ENCODE measurements around the gene PCAT6.

The PCAT6 gene

DNA sequence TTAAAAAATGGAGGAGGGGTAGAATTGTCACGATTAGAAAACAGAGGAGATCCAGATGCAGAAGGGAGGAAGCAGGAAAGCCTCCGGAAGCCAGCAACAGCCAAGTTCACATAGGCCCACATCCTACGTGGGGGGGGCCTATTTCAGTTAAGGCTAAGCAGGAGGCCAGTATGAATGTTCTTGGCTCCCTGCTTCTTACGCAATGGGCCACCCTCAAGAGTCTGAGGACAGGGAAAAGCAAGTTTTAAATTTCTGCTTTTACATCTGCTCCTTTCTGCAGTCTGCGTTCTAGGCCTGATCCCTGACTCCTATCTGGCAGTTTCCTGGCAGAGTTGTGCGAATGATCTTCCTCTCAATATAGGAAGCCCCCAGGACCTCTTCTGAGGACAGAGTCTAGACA lies 47.6 kb downstream of the PCAT6 start:
- no peak for DNase-seq (ENCODE audit: low read depth)
- H3K4me3 ChIP-seq (ENCODE audit: low read depth, low read length): no peak overlapping the region
- TF ChIP-seq, protein P1, sequence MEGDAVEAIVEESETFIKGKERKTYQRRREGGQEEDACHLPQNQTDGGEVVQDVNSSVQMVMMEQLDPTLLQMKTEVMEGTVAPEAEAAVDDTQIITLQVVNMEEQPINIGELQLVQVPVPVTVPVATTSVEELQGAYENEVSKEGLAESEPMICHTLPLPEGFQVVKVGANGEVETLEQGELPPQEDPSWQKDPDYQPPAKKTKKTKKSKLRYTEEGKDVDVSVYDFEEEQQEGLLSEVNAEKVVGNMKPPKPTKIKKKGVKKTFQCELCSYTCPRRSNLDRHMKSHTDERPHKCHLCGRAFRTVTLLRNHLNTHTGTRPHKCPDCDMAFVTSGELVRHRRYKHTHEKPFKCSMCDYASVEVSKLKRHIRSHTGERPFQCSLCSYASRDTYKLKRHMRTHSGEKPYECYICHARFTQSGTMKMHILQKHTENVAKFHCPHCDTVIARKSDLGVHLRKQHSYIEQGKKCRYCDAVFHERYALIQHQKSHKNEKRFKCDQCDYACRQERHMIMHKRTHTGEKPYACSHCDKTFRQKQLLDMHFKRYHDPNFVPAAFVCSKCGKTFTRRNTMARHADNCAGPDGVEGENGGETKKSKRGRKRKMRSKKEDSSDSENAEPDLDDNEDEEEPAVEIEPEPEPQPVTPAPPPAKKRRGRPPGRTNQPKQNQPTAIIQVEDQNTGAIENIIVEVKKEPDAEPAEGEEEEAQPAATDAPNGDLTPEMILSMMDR (IDR thresholded peaks at IDR 0.05; ENCODE audit: insufficient read depth, low read depth, low read length, missing control alignments): no peak

DNA sequence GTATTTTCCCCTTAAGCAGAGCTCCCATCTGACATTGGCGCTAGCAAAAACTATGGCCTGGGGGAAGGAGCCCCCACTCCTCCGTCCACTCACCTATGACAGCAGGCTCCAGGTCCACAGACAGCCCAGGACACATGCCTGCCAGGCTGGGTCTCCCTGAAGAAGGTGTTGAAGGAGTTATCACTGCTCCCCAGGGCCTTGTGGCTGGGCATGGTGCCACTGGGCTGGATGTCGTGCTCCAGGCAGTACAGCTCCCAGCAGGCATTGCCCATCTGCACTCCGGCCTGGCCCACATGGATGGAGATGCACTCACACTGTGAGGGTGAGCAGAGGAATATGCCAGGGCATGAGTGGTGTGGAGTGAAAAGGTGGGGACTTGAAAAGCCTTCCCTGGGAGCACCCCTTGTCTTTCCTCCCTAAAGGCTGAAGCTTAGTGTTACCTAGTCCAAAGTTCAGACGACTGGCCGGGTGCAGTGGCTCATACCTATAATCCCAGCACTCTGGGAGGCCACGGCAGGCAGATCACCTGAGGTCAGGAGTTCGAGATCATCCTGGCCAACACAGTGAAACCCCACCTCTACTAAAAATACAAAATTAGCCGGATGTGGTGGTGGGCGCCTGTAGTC lies 48.1 kb downstream of the PCAT6 start:
- H3K4me3 ChIP-seq (ENCODE audit: low read depth, low read length): no peak overlapping the region
- TF ChIP-seq, protein P1 (IDR thresholded peaks at IDR 0.05; ENCODE audit: insufficient read depth, low read depth, low read length, missing control alignments): no peak
- no peak for DNase-seq (ENCODE audit: low read depth)

DNA sequence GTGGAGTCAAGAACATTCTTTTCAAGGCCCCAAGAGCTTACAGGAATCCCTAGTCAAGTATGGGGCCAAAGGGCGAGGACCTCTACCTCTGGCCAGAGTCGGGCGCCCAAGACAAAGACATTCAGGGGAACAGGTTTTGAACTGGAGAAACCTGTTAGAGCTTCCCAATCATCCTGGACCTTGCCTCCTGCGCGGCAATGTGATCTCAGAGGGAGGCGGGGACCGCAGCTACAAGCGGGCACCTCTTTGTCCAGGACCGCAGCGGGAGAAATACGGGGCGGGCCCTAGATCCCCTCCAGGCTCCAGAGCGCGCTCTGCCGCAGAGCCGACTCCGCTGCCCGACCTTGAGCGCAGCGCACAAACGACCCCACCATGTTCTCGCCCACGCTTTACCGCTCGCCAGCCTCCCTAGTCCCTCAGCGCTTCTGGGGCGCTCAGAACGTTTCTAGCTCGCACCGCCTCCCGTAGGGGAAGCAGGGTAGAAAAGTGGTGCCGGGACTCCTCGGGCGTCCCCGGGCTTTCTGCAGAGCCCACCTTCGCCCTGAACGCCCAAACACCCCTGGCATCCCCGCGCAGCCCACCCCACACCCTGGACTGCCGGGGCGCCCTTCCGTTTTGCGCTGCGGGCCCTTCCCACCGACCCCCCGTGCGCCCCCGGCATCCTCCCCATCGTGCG lies 50.1 kb downstream of the PCAT6 start:
- DNase-seq (ENCODE audit: low read depth): no peak
- TF ChIP-seq, protein P1 (IDR thresholded peaks at IDR 0.05; ENCODE audit: insufficient read depth, low read depth, low read length, missing control alignments): no peak
- H3K4me3 ChIP-seq (ENCODE audit: low read depth, low read length): peak overlapping the region; percentile 48
